Hepatocyte (in vitro differentiated cells): ENCODE results near the gene NFIA.

ENCODE experiments used
- EZH2 ChIP-seq: fragments of 200-600 bp; sonication (generic); IDR thresholded peaks from 2 replicates; pipeline ENCODE4 v1.6.1; 2016; ENCODE audit warnings: antibody characterized with exemption, mild to moderate bottlenecking, borderline replicate concordance
- EZH2phosphoT487 ChIP-seq: fragments of 200-600 bp; sonication (generic); IDR thresholded peaks from one replicate; pipeline ENCODE4 v1.6.1; 2018; ENCODE audit warnings: antibody characterized with exemption, mild to moderate bottlenecking, low read depth, moderate library complexity; ENCODE audit not compliant: unreplicated experiment, severe bottlenecking
- TF ChIP-seq, protein P1 (sequence below): fragments of 200-600 bp; sonication (generic); IDR thresholded peaks from 2 replicates; pipeline ENCODE4 v1.5.1; 2016; ENCODE audit warnings: antibody characterized with exemption, mild to moderate bottlenecking; ENCODE audit not compliant: poor library complexity

DNA sequence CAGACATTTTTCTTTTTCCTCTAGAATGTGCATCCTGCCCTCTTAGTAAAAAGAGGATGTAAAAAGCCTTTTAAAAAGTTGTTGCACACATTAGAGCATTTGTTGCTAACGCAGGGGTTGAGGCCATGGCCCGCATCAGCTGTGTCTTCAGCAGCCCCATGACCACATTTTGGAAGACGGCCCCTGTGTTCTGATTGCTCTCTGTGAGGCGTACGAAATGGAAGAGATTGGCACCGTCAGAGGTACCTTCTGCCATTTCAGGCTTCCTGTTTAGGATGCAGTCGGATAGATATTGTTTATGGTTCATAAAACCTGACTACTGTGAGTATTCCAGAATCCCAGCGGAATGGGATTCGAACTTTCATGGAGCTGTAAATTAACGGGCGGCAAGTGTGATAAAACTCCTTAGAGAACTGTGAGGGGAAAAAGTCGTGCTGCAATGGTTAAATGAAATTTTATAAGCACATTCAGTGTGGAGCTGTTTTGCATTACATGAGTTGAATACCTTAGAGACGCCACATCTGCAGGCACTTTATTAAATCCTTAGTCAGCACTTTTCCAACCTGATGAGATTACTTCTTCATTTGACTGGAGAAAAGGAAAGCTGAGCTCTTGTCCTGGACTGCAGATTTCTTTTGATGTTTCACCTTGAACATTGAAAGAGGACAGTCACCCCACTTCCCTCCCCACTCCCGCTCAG is 368.7 kb downstream of the NFIA start:
- TF ChIP-seq, protein P1, sequence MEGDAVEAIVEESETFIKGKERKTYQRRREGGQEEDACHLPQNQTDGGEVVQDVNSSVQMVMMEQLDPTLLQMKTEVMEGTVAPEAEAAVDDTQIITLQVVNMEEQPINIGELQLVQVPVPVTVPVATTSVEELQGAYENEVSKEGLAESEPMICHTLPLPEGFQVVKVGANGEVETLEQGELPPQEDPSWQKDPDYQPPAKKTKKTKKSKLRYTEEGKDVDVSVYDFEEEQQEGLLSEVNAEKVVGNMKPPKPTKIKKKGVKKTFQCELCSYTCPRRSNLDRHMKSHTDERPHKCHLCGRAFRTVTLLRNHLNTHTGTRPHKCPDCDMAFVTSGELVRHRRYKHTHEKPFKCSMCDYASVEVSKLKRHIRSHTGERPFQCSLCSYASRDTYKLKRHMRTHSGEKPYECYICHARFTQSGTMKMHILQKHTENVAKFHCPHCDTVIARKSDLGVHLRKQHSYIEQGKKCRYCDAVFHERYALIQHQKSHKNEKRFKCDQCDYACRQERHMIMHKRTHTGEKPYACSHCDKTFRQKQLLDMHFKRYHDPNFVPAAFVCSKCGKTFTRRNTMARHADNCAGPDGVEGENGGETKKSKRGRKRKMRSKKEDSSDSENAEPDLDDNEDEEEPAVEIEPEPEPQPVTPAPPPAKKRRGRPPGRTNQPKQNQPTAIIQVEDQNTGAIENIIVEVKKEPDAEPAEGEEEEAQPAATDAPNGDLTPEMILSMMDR, result no peak
- TF ChIP-seq EZH2, result no peak
- no peak for TF ChIP-seq EZH2phosphoT487
